GM19467 (cell line): Measurements from ENCODE around the gene C2CD2.
A peak's percentile ranks its signal among the peaks of the same experiment; 100 is the strongest.
"Not testable (repeated sequence)": the region's sequence is repeated elsewhere in the genome, so short reads cannot be mapped to it uniquely, and the experiment has no call there.

Source experiments
- ATAC-seq: cut with Tn5 transposase; IDR thresholded peaks from one replicate; pipeline ENCODE4 v1.9.1; 2021; ENCODE audit warnings: mild to moderate bottlenecking, moderate library complexity; ENCODE audit not compliant: unreplicated experiment

C2CD2 gene

DNA sequence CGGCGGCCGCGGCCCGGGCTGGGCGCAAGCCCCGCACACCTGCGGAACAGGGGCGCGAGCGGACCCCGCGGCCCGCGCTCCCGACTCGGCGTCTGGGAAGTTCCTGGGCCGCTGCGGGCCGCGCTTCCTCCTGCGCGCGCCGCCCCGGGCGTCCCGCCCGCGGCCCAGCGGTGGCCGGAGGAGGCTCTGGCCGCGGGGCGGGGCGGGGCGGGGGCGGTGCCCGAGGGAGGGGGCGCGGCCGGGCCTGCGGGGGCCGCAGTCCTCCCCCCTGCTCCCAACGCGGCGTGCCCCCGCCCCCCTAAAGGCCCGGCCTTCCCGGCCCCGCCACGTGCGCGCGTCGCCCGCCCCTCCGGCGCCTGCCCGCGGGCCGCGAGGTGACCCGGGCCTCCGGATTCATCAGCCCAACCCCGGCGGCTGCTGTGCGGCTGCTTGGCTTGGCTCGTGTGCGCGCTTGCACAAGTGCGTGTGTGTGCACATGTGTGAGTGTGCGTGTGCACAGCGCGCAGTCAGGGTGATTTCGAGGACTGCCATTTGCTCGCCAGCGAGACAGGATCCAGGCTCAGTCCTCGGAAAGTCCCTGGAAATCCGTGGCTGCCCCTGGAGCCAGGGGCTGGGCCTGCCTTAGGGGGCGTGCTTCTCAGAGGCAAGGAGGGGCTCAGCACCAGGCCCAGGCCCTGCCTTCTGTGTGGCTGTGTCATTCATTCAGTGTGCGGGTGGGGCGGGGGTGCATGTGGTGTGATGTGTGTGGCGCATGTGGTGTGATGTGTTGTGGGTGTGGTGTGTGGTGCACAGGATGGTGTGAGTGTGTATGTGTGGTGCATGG lies at the start of gene C2CD2:
TSS of gene C2CD2 (minus strand) at position 188 of the 823 bp plus-strand sequence. CDS start 370 bp downstream, outside the sequence.
- peak; percentile 44 for ATAC-seq

DNA sequence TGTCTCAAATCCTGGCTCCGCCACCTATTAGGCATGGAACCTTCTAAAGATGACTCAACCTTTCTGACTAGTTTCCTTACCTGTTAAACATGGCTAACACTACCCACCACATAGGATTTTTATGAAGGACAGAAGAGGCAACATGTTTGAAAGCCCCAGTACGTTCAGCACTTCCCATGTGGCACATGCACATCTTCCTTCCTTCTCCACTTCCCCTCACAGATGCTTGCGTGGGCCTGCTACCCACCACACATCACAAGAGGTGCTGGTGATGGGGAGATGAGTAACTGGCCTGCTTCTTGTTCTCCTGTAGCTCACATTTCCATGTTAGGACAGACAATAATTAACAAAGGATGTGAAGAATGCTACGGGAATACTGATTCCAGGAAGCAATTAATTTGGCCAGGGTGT lies 49.2 kb upstream of the C2CD2 start:
- ATAC-seq, result no peak

DNA sequence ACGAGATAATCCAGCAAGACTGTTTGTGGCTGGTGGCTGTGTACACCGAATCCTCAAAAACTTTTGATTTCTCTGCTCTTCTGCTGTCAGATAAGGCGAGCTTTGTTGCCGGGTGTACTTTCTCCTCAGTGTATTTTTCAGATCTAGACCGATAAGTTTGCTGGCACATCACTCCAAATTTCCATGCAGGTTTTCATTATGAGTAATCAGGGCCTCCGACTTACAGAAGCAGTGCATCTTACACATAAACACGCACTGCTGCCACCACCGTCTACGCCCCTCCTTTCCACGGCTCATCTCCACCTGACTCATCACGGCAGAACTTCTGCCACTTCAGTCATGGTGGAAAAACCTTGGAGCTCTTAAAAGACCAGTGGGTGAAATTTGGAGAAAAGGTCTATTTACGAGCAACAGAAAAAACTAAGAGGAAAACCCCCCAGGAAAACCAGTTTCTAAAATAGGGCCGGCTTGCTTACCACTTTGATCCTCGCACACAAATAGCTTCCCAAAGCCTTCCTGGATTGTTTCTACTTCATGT lies 48.7 kb upstream of the C2CD2 start:
- peak; percentile 69 for ATAC-seq

DNA sequence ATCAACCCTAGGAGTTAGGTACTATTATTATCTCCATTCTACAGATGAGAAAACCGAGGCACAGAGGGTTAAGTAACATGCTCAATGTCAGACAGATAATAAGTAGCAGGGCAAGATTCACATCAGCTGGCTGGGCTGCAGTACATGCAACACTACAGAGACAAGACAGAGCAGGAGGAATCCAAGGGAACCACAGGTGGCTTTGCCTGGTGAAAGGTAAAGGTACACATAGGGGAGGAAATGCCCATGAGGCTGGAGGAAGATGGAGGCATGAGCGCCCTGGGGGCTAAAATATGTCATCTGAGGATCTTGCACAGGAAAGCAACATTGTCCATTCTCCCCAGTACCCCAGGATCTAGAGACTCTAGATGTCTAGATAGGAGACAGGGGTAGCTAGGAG lies 48.0 kb upstream of the C2CD2 start:
- no peak for ATAC-seq

DNA sequence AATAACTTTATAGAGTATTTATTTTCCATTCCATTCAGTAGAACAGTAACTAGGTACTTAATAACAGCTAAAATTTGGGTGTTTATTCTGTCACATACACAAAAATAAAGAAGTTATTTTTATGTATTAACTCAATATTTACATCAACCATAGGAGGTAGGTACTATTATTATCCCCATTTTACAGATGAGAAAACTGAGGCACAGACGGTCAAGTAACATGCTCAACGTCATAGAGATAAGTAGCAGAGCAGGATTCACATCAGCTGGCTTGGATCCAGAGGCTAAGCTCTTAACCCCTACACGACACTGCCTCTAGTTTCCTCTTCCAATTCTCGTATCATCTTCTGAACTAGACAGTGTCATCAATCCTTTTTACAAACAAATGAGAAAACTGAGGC lies 47.1 kb upstream of the C2CD2 start:
- no peak for ATAC-seq

DNA sequence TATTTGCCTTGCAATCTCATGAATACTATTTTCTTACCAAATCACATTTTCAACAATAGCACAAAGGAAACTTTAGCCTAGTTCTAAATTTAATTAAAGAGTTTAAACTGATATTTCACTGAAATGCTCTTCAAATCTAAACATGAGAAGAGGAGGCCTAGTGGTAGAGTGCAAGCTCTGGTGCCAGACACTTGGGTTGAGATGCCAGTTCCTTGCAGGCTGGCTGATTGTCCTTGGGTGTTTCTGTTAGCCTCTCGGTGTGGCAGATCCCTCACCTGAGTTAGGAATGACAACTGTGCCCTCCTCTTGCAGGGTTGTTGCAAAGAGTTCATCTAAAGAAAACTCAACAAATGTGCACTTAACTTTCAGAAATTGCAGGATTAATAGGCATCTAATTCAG lies 43.8 kb upstream of the C2CD2 start:
- no peak for ATAC-seq

DNA sequence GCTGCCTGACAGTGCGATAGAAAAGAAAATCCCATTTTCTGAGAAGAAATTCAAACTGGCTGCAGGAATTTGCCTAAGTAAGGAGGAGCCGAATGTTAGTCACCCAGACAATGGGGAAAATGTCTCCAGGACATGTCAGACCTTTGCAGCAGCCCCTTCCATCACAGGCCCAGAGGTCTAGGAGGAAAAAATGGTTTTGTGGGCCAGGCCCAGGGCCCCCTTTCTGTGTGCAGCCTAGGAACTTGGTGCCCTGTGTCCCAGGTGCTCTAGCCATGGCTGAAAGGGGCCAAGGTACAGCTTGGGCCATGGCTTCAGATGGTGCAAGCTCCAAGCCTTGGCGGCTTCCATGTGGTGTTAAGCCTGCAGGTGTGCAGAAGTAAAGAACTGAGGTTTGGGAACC lies 41.8 kb upstream of the C2CD2 start:
- no peak for ATAC-seq

DNA sequence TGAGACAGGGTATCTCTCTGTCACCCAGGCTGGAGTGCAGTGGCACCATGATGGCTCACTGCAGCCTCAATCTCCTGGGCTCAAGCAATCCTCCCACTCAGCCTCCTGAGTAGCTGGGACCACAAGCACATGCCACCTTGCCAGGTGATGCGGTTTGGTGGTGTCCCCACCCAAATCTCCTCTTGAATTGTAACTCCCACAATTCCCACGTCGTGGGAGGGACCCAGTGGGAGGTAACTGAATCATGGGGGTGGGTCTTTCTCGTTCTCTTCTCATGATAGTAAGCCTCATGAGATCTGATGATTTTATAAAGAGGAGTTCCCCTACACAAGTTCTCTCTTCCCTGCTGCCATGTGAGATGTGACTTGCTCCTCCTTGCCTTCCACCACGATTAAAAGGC lies 40.8 kb upstream of the C2CD2 start:
- not testable (repeated sequence) for ATAC-seq

DNA sequence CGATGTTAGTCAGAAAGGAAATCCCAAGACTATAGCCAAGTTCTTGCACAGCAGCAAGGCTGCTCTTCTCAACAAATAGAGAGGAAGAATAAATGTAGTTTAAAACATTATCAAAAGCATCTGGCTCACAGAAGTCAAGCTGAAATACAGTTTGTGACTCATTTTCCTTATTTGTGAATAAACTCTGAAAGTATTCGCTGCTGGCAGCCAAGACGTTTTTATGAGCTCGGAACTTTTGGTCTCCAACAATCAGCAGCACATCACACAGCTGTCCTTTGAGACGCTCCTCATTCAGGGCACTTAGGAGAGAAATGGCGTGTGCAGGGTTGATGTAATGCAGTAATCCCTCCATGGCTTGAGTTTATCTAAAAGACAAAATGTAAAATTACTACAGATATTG lies 39.9 kb upstream of the C2CD2 start:
- no peak for ATAC-seq

DNA sequence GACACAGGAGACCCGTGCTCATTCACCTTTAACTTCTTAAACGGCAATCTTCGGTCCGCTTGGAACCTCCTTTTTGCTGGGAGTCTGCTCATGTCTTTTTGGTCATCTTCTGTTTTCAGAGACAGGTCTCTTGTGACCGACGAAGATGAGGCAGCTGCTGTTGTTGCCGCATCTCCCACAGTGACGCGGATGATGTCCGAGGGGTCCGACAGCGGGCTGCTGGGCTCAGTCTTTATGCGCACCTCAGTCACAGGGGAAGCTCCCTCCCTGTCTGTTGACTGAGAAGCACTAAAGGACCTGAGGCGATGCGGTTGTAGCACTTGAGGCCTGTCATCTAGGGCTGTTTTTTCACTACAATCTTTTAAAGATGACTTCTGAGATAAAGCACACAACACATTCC lies 38.8 kb upstream of the C2CD2 start:
- no peak for ATAC-seq

DNA sequence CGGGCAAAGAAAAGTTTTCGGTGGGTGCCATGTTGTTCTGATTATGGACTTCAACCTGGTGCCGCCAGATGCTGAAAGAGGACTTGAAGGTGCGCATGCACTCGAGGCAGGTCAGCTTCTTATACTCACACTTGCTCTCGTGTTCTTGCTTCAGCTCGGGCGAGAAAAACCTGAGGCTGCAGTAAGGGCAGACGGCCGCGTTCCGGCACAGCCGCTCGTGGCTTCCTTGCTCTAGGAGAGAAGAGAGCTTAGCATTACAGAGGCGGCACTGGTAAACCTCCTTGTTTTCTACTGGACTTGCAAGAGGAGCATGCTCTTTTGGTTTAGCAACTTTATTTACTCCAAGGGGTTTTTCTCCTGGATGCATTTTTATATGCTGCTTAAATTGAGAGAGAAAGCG lies 37.8 kb upstream of the C2CD2 start:
- no peak for ATAC-seq

DNA sequence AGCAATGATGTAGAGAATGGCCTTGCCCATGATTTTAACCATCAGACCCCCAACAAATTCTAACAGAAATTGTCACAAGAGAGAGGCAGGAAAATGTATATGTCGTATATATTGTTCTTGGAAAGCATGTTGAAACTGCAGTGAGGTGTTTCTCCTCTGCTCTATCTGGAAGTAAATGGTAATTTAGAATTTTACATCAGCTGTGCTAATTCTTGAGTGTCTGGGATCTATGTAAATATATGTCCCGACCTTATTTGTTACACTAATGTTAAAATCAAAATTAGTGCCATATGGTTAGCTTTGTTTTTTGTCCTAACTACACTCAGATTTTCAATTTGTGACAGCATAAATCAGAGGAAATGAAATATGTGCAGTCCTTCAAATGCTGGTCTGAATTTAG lies 35.9 kb upstream of the C2CD2 start:
- ATAC-seq, result no peak

DNA sequence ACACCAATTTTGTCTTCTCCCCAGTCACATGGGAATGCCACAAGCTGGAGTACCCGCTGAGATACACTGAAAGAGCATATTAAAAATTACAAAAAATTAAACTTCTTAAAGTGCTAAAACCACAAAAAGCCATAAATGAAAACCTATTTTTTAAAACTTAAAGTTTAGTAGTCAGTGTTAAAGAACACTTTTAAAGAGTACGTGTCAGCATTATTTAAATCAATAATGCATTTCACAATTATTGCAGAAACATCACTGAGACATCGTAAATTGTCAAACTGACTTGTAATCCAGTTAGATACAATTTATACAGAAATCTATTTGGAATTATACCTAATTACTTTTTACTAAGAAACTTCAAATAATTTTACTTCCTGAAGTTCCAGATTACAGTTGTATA lies 33.5 kb upstream of the C2CD2 start:
- no peak for ATAC-seq

DNA sequence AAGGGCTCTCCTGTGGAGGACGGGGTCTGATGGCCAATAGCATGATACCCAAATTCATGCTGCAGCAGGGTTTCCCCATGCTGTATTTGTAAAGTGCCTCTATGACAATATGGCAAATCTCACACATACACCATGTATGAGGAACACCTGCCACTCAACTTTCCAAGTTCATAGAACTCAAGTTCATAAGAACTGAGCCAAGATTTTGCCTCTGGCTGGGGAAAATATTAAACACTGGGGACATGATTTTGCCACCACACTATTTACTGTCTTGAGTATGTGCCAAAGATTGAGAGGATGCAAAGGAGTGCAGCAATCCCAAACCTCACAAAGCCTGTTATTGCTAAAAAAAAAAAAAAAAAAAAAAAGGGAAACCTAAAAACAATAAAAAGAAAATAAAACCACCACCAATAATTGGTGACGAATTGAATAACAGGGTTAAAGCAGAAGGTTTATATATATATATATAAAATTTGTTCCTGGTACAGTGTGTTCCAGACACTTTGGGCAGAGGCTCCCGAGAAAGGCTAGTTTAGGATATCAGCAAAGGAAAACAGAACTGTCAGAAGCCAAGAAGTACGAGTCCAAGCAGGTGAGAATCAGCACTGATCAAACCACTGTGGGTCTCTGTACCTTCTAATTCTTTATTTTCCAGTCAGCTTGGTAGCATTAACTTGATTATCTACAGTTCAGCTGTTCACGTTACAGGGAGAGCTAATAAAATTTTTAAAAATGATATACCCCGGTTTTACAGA lies 32.0 kb upstream of the C2CD2 start:
- no peak for ATAC-seq

DNA sequence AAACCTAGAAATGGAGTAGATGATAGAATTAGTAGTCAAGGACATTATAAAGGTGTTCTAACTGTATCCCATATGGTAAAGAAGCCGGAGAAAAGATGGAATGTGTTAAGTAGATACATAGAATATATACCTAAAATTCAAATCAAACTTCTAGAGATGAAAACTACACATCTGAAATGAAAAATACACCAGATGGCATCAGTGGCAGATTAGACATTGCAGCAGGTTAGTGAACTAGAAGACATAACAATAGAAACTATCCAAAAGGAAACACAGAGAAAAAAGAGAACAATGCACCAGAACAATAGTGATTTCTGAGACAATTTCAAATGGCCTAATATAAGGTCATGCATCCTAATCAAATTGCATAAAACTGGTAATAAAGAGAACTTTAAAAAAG lies 29.4 kb upstream of the C2CD2 start:
- no peak for ATAC-seq

DNA sequence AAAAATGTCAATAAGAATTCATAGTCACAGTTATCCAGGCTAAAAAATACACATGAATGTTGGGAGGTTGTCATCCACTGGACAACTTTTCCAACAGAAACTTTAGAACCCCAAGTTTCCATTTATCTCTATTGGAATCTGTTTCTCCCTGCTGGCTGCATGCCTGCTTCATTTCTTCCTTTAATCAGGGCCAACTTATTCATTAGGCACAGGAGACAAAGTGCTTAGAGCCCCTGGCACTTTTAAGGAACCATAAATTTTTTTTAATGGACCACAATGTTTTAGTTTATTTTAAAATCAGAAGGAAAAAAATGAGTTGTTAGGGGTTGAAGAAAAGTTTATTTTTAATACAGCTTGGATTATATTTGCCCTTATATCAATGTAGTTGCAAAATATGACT lies 26.7 kb upstream of the C2CD2 start:
- no peak for ATAC-seq

DNA sequence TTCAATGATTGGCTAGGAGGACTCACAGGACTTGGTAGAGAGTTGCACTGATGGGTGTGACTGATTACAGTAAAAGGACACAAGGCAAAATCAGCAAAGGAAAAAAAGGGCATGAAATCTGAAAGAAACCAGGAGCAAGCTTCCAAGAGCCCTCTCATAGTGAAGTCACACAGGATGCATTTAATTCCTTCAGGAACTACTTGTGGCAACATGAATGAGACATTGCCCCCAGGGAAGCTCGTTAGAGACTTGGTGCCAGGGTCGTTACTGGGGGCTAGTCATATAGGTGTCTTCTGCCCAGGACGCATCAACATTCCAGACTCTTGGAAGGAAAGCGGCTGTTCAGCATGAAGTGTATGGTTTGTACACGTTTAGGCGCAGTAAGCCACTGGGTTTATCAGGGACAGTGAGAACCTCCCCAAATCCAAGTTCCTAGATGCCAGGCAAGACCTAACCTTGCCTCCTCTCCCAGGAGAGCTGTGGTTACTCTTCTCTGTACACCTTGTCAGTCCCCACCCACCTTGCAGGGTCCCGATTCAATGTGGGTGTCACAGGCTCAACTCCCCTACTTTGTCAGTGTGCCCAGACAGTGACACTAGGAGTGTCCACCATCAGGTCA lies 26.0 kb upstream of the C2CD2 start:
- ATAC-seq, result no peak

DNA sequence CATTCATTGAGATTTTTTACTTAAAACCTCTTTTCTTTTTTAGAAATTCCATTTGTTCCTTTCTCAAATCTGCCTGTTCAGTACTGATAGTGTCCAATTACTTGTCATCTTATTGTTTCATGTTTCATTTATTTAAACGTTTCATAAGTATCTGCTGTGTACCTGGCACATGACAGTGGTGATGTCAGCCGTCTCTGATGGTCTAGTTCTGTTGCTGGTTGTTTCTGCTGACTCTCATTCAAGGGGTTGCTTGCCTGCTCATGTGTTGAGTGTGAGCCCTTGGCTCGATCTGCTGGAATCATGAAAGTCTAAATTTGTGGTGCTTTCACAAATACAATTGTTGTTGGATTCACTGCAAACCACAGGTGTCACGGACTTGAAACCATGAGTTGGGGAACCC lies 25.5 kb upstream of the C2CD2 start:
- ATAC-seq, result no peak

DNA sequence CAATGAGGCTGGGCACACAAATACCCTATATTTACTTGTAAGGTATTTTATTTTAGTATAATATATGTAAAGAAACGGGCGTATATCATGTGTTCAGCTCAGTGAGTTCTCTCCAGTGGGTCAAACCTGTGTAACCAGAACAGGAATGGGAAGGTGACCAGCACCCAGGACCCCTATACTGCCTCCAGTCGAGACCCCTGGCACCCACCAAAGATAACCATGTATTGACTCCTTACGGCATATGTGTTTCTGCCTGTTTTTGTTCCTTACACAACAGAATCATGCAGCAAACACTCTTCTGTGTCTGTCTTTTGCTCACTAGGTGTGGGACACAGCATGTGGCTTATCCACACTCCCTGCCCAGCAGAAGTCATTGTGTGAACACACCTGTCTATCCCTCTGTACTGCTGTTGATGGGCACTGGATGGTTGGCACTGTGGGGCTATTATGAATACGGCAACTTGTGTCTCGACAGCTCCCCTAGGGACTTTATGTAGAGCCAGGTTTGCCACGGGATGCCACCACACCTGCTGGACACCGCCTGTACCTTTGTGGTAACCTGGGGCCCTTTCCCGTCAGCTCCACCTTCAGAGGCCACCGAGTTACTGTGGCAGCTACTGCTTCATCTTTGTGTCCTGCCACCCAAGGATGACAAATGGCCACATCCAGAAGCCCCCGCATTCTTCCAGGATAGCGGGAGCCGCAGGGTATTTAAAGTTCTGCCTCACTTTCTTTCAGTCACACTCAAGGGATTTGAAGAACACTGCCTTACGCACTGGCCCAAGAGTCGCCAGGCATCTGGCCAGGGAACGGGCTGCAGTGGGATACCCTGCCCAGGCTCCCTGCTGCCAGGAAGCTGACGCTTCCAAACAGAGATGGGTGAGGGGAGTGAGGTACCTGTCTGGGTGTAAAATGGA lies 23.5 kb upstream of the C2CD2 start:
- ATAC-seq, result no peak

DNA sequence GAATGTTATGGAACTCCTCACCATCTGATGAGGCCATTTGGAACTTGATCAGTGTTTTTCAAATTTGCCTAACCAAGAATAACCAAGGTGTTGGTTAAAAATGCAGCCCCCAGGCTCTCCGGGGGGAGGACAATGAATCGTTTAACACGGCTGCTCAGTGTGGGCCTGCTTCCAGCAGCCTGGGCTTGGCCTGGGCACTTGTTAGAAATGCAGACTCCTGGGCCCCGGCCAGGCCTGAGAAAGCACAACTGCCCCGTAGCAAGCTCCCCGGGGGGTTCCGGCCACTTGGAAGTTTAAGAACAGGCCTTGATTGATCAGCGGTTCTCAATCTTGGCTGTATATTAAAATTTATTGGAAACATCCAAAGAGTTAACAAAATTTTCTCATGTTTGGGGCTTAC lies 22.8 kb upstream of the C2CD2 start:
- no peak for ATAC-seq
